Measurements from ENCODE around the gene IGF2R.
"Not testable (repeated sequence)": the region's sequence is repeated elsewhere in the genome, so short reads cannot be mapped to it uniquely, and the experiment has no call there.

Gene IGF2R

GRCh38 chr6:159955945-159956361, 12.9 kb upstream of the IGF2R start:
- Histone ChIP-seq H3K27me3 (ENCODE audit: control insufficient read depth, insufficient read depth, low read length) (peaks cover 2% of the 10 kb centered on the region), H3K36me3 (ENCODE audit: control insufficient read depth, insufficient read depth, low read length) (no peaks in the 10 kb centered on the region), H3K4me3 (ENCODE audit: low read depth, low read length) (no peak overlapping the region), H3K9ac (ENCODE audit: low read depth, low read length) (no peak overlapping the region), H3K9me3 (ENCODE audit: control insufficient read depth, insufficient read depth, low read length) (no peaks in the 10 kb centered on the region), H3K4me1 (ENCODE audit: control insufficient read depth, insufficient read depth, low read length) (no peaks in the 10 kb centered on the region)

- Histone ChIP-seq H3K4me1 (ENCODE audit: control insufficient read depth, insufficient read depth, low read length) (no peaks in the 10 kb centered on the region), H3K9me3 (ENCODE audit: control insufficient read depth, insufficient read depth, low read length) (no peaks in the 10 kb centered on the region), H3K9ac (ENCODE audit: low read depth, low read length) (no peak overlapping the region), H3K4me3 (ENCODE audit: low read depth, low read length) (no peak overlapping the region), H3K27me3 (ENCODE audit: control insufficient read depth, insufficient read depth, low read length) (peaks cover 2% of the 10 kb centered on the region), H3K36me3 (ENCODE audit: control insufficient read depth, insufficient read depth, low read length) (no peaks in the 10 kb centered on the region)
Measured at GRCh38 chr6:159957071-159957673, 11.7 kb upstream of the IGF2R start.

- H3K9me3 ChIP-seq (ENCODE audit: control insufficient read depth, insufficient read depth, low read length): no peaks in the 10 kb centered on the region
- no peaks in the 10 kb centered on the region for H3K4me1 ChIP-seq (ENCODE audit: control insufficient read depth, insufficient read depth, low read length)
- no peak overlapping the region for H3K9ac ChIP-seq (ENCODE audit: low read depth, low read length)
- peaks cover 16% of the 10 kb centered on the region for H3K27me3 ChIP-seq (ENCODE audit: control insufficient read depth, insufficient read depth, low read length)
- H3K4me3 ChIP-seq (ENCODE audit: low read depth, low read length): no peak overlapping the region
- H3K36me3 ChIP-seq (ENCODE audit: control insufficient read depth, insufficient read depth, low read length): no peaks in the 10 kb centered on the region
Measured at GRCh38 chr6:159959165-159959975, 9.5 kb upstream of the IGF2R start.

- H3K9me3 ChIP-seq (ENCODE audit: control insufficient read depth, insufficient read depth, low read length): no peaks in the 10 kb centered on the region
- peaks cover 22% of the 10 kb centered on the region for H3K27me3 ChIP-seq (ENCODE audit: control insufficient read depth, insufficient read depth, low read length)
- H3K9ac ChIP-seq (ENCODE audit: low read depth, low read length): no peak overlapping the region
- no peaks in the 10 kb centered on the region for H3K4me1 ChIP-seq (ENCODE audit: control insufficient read depth, insufficient read depth, low read length)
- H3K36me3 ChIP-seq (ENCODE audit: control insufficient read depth, insufficient read depth, low read length): no peaks in the 10 kb centered on the region
- H3K4me3 ChIP-seq (ENCODE audit: low read depth, low read length): no peak overlapping the region
Measured at GRCh38 chr6:159959976-159960384, 8.9 kb upstream of the IGF2R start.

- no peaks in the 10 kb centered on the region for H3K9me3 ChIP-seq (ENCODE audit: control insufficient read depth, insufficient read depth, low read length)
- H3K9ac ChIP-seq (ENCODE audit: low read depth, low read length): no peak overlapping the region
- H3K4me1 ChIP-seq (ENCODE audit: control insufficient read depth, insufficient read depth, low read length): no peaks in the 10 kb centered on the region
- H3K27me3 ChIP-seq (ENCODE audit: control insufficient read depth, insufficient read depth, low read length): peaks cover 27% of the 10 kb centered on the region
- H3K36me3 ChIP-seq (ENCODE audit: control insufficient read depth, insufficient read depth, low read length): no peaks in the 10 kb centered on the region
- no peak overlapping the region for H3K4me3 ChIP-seq (ENCODE audit: low read depth, low read length)
Measured at GRCh38 chr6:159960485-159960884, 8.4 kb upstream of the IGF2R start.

GRCh38 chr6:159961528-159961927, 7.4 kb upstream of the IGF2R start:
- H3K36me3 ChIP-seq (ENCODE audit: control insufficient read depth, insufficient read depth, low read length): no peaks in the 10 kb centered on the region
- no peak overlapping the region for H3K9ac ChIP-seq (ENCODE audit: low read depth, low read length)
- no peak overlapping the region for H3K4me3 ChIP-seq (ENCODE audit: low read depth, low read length)
- peaks cover 36% of the 10 kb centered on the region for H3K27me3 ChIP-seq (ENCODE audit: control insufficient read depth, insufficient read depth, low read length)
- no peaks in the 10 kb centered on the region for H3K9me3 ChIP-seq (ENCODE audit: control insufficient read depth, insufficient read depth, low read length)
- H3K4me1 ChIP-seq (ENCODE audit: control insufficient read depth, insufficient read depth, low read length): no peaks in the 10 kb centered on the region

- H3K9ac ChIP-seq (ENCODE audit: low read depth, low read length): no peak overlapping the region
- no peaks in the 10 kb centered on the region for H3K9me3 ChIP-seq (ENCODE audit: control insufficient read depth, insufficient read depth, low read length)
- H3K4me3 ChIP-seq (ENCODE audit: low read depth, low read length): no peak overlapping the region
- peaks cover 2% of the 10 kb centered on the region for H3K4me1 ChIP-seq (ENCODE audit: control insufficient read depth, insufficient read depth, low read length)
- H3K27me3 ChIP-seq (ENCODE audit: control insufficient read depth, insufficient read depth, low read length): peaks cover 47% of the 10 kb centered on the region
- H3K36me3 ChIP-seq (ENCODE audit: control insufficient read depth, insufficient read depth, low read length): no peaks in the 10 kb centered on the region
Measured at GRCh38 chr6:159963111-159963510, 5.8 kb upstream of the IGF2R start.

GRCh38 chr6:159964046-159964445, 4.8 kb upstream of the IGF2R start:
- Histone ChIP-seq H3K4me3 (ENCODE audit: low read depth, low read length) (no peak overlapping the region), H3K9ac (ENCODE audit: low read depth, low read length) (no peak overlapping the region), H3K9me3 (ENCODE audit: control insufficient read depth, insufficient read depth, low read length) (no peaks in the 10 kb centered on the region), H3K36me3 (ENCODE audit: control insufficient read depth, insufficient read depth, low read length) (no peaks in the 10 kb centered on the region), H3K4me1 (ENCODE audit: control insufficient read depth, insufficient read depth, low read length) (peaks cover 4% of the 10 kb centered on the region), H3K27me3 (ENCODE audit: control insufficient read depth, insufficient read depth, low read length) (peaks cover 47% of the 10 kb centered on the region)

GRCh38 chr6:159966339-159966738, 2.5 kb upstream of the IGF2R start:
- no peaks in the 10 kb centered on the region for H3K9me3 ChIP-seq (ENCODE audit: control insufficient read depth, insufficient read depth, low read length)
- H3K4me1 ChIP-seq (ENCODE audit: control insufficient read depth, insufficient read depth, low read length): peaks cover 4% of the 10 kb centered on the region
- no peak overlapping the region for H3K4me3 ChIP-seq (ENCODE audit: low read depth, low read length)
- H3K27me3 ChIP-seq (ENCODE audit: control insufficient read depth, insufficient read depth, low read length): peaks cover 45% of the 10 kb centered on the region
- H3K9ac ChIP-seq (ENCODE audit: low read depth, low read length): no peak overlapping the region
- no peaks in the 10 kb centered on the region for H3K36me3 ChIP-seq (ENCODE audit: control insufficient read depth, insufficient read depth, low read length)

GRCh38 chr6:159966981-159967380, 1.9 kb upstream of the IGF2R start:
- Histone ChIP-seq H3K9me3 (ENCODE audit: control insufficient read depth, insufficient read depth, low read length) (no peaks in the 10 kb centered on the region), H3K27me3 (ENCODE audit: control insufficient read depth, insufficient read depth, low read length) (peaks cover 45% of the 10 kb centered on the region), H3K9ac (ENCODE audit: low read depth, low read length) (no peak overlapping the region), H3K4me1 (ENCODE audit: control insufficient read depth, insufficient read depth, low read length) (peaks cover 4% of the 10 kb centered on the region), H3K36me3 (ENCODE audit: control insufficient read depth, insufficient read depth, low read length) (no peaks in the 10 kb centered on the region), H3K4me3 (ENCODE audit: low read depth, low read length) (no peak overlapping the region)

GRCh38 chr6:159967621-159968020, 1.3 kb upstream of the IGF2R start:
- H3K27me3 ChIP-seq (ENCODE audit: control insufficient read depth, insufficient read depth, low read length): peaks cover 44% of the 10 kb centered on the region
- H3K9ac ChIP-seq (ENCODE audit: low read depth, low read length); H3K9me3 ChIP-seq (ENCODE audit: control insufficient read depth, insufficient read depth, low read length); H3K4me3 ChIP-seq (ENCODE audit: low read depth, low read length); H3K4me1 ChIP-seq (ENCODE audit: control insufficient read depth, insufficient read depth, low read length); H3K36me3 ChIP-seq (ENCODE audit: control insufficient read depth, insufficient read depth, low read length): not testable (repeated sequence)

Measured in iPS-15b (cell line).